Left cardiac atrium (tissue), 4 donors: Measurements from ENCODE around the gene TRIB2. TPM values are rescaled to one million over a fixed set of nuclear protein-coding genes. Genes with fewer than 3 reads are reported as not detected.
A peak's percentile ranks its signal among the peaks of the same experiment; 100 is the strongest.

Experiments used
- ATAC-seq, 2 donors: fragments of 200-7000 bp; cut with Tn5 transposase; one replicate each; pipeline ENCODE4 v1.9.1; 2020; ENCODE audit warnings: mild to moderate bottlenecking in 2 of 2, moderate library complexity in 2 of 2
- DNase-seq: peaks from one replicate; pipeline ENCODE4 v3.0.0-alpha.2; 2020
- intact Hi-C, 2 donors: fragments of 100-400 bp; cut with DNase I; formaldehyde crosslinking; loops; one replicate each; pipeline versions ENCODE4 v1.14.1 to v1.15.1; 2022 to 2023
- total RNA-seq, 2 donors: library from RNA; stranded (reverse); fragmentation: NEBNext Ultra II Directional; extraction: Animal tissue kit (Norgen Biotek cat#: 25700); gene quantifications; one replicate each; pipeline ENCODE4 v1.2.1, GENCODE V29; 2021
- donor health status: DM: no; HTN: yes; CAD: no.
- donor health status: DM: no; HTN: yes; CAD: no; lungs with severe emphysema.
- donor health status: DM: yes; HTN: yes; CAD: no.
- donor health status: Dilated cardiomyopathy.

Gene TRIB2
- total RNA-seq, 2 donors from 2014 or later: 32.5 to 43.6 TPM

DNA sequence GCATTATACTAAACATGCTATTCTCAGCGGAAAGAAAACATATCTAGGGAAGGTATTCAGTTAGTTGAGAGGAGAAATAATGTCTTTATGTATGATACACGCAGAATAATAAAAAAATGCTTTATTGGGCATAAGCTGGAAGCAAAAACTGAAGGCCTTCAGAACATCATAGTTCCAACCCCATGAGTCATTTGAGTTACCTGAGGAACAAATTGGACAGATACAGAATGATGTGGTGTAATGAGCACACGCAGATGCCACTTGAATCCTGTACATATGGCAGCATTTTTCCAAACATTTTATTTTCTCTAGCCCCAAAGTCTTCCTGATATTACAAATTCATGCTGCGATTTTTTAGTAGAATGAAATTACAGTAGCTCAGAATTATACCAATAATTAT, 23.2 kb upstream of the TRIB2 start:
- DNase-seq: no peak
- no peak for ATAC-seq
- intact Hi-C loops: no loop called here

DNA sequence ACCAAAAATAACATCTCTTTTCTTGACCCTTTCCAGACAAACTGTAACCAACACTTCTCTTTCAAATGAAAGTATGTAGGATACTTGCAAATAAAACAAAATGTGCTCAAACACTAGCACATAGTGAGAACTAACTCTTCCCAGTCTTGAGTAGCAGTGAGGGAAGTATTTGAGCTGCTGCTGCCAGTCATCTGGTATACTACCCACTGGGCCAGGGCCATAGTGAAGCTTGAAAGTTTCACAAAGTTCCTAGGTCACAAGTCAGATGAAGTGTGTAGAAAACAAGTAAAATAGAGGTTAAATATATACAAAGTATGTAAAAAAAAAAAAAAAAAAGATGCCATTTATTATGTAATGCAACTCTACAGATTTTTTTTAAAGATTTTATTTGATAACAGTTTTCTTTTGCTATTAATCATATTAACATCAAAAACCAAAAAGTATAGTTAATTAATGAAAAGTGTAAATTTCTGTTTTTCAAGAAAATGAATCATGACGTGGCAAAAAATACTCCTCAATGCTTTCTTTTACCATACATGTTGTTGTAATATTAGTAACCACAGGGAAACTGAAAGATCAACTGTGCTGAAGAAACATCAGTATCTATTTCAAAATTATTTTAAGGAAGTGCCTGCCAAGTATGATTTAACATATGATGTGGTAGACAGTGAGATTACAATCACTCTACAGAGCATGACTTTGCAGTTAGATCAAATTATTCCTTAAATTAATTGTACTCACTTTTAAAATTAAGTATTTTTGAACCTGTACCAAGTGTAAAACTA, 21.6 kb upstream of the TRIB2 start:
- intact Hi-C loops: no loop called here
- no peak for ATAC-seq
- no peak for DNase-seq

DNA sequence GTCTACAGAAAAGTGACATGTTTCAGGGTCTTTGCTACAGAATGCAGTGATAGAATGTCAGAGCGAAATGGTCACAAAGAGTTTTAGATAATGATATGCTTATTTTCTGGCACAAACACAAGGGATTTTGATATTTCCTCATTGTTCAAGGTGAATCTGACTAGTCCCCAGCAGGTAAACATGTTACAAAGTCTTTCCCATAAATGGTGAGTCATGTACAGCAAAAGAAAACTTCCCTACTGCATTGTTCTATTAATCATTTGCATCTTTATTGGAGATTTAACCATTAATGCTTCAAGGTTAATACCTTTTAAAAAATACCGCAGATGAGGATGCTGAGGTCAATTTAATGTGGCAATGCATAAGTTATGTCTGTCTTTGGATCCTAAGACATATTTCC, 19.1 kb upstream of the TRIB2 start:
- ATAC-seq (no peak), DNase-seq (no peak)
- intact Hi-C loops: no loop called here

DNA sequence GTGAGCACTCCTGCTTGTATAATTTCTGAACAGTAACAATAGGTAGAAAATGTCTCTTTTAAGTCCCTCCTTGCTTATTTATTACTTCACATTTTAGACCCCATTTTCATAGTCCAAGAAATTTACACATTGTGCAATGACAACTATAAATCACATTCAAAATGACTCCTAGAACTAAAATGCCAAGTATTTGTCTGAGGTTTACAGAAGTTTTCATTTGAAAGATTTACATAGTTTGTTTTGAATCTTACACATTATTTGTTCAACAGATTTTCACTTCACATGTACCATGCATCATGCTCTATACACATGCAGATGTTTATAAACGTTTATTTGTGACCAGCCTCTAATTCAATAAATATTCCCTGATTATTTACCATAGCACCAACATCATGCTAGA, 15.7 kb upstream of the TRIB2 start:
- intact Hi-C loops: no loop called here
- no peak for DNase-seq
- ATAC-seq: no peak

DNA sequence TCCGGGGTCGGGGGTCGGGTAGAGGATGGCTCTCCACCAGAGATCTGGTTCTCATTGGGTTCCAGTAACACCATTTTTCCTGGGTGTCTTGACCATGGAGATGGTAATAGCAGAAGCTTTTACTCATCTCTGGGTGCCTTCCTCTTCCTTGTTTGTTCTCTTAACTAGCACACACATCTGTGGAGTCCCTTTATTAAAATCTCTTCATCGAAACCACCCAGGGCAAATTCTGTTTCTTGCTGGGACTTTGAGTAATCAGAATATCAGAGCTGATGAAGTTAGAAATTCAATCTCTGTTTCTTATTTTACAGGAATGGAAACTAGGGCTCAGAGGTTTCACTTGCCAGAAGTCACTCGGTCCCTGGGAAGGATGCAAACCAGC, 15.0 kb upstream of the TRIB2 start:
- ATAC-seq (no peak), DNase-seq (no peak)
- intact Hi-C loops: no loop called here

DNA sequence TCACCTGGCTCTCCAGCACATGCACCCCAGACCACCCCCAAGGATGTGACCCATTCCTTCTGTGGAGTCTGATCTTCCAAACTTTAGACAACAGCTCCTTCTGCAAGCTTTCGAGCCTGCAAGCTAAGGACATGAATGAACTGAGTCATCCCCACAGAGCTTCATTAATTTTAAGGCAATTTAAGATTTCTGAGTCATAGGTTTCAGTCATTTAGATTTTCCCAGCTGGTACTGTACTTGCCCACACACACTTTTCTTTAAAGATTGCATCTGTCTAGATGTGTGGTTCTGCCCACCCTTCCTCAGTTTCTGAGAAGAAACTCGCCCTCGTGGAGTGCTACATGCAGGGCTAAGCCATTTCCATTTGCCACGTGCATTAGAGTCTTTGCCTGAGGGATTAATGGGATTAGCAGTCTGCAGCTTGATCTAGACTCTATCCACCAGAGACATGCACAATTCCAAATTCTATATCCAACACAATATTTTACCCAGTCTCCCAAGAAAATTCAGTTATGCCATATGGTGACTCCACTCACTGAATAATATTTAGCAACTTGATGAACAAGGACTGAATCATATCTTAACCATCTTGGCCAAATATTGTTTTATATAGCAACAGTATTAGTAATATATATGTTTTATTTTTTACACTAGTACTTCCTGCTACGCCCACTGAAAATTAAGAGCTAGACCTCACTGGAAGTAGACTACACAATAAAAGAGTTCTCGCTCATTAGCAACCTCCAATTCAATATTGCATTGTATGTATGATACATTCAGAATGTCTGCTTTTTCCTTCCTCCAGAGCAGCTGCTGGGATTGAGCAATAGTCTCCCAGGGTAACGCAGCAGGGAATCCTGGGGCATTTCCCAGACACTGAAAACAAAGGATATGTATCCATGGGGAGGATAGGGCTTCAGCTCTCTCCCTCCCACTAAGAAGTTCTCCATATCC, 14.3 kb upstream of the TRIB2 start:
- DNase-seq (no peak), ATAC-seq (peak; percentile 84 to 93)
- intact Hi-C loops: no loop called here

DNA sequence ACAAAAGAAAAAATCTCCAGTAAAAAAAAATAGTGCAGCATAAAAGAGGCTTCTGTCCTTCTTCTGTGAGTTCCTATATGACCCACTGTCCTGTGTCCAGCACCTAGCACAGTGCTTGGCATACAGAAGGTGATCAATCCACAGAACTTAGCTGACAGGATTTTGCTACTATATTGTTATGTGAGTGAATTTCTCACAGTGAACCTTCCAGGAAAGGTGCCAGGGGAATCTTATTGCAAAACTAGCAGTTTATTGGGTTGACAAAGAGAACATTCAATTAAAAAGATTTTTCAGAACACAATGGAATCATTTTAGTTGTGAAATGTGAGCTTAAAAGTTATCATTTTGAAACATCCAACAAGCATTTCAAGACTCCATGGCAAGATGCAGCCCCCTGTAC, 12.4 kb upstream of the TRIB2 start:
- DNase-seq (no peak), ATAC-seq (no peak)
- intact Hi-C loops: no loop called here

DNA sequence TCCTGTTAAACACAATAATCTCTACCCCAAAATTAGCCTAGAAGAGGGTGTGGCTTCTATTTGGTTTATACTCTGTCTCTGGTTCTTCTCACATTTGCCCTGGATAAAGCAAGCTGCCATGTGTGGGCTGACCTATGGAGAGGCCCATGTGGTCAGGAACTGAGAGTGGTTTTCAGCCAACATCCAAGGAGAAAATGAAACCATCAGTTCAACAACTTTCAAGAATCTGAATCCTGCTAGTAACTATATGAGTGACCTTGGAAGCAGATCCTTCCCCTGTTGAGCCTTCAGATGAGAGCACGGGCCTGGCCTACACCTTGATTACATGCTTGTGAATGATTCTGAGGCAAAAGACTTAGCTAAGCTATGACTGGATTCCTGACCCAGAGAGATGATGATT, 11.5 kb upstream of the TRIB2 start:
- intact Hi-C loops: no loop called here
- ATAC-seq (no peak), DNase-seq (no peak)

DNA sequence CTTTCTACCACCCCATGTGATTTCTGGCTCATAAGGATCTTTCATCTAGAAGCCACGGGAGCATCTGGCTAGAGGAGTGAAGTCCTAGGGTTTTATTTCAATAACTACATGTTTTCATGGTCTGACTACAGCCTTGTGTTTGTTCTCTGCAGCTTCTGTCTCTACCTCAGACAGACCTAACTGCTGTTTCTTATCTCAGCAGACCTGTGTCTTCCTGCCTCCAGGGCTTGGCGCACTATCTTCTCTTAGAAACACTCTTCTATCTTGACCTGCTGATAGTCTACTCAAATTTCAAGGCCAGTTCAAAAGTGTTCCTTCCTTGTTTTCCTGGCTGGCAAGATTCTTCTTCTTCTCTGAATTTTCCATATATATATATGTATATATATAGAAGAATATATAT, 11.0 kb upstream of the TRIB2 start:
- intact Hi-C loops: no loop called here
- ATAC-seq: no peak
- DNase-seq: no peak

DNA sequence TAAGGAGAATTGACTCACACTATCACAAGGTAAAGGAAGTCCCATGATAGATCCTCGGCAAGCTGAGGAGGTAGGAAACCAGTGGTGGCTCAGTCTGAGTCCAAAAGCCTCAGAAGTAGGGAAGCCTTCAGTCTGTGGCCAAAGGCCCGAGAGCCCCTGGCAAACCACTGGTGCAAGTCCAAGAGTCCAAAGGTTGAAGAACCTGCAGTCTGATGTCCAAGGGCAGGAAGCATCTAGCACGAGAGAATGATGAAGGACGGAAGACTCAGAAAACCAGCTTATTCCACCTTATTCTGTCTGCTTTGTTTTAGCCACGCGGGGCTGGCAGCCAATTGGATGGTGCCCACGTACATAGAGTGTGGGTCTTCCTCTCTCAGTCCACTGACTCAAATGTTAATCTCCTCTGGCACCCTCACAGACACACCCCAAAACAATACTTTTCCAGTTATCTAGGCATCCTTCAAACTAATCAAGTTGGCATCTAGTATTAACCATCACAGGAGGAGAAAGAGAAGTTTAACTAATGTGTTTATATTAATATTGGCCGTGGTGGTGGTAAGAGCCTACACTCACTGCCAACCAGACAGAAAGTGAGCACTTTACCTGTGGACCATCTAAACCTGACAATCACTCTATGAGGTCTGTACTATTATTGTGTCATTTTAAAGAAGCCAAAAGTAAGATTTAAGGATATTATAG, 8.1 kb upstream of the TRIB2 start:
- intact Hi-C loops: no loop called here
- no peak for ATAC-seq
- no peak for DNase-seq

DNA sequence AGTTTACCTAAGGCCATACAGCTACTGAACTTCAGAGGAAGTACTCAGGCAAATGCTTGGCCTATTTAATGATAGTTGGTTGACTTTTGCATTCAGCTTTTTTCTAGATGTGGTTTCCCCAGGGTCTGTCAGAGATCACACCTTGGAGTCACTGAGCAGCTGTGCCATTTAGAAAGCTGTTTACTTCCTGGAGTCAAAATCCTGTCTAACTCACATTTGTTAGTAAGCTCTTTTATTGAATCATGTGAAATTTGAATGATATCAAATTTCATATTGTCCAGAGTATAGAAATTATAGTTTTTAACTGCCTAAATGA, 7.6 kb upstream of the TRIB2 start:
- intact Hi-C loops: no loop called here
- ATAC-seq (peak in 1 of 2 donors; percentile 57), DNase-seq (no peak)

DNA sequence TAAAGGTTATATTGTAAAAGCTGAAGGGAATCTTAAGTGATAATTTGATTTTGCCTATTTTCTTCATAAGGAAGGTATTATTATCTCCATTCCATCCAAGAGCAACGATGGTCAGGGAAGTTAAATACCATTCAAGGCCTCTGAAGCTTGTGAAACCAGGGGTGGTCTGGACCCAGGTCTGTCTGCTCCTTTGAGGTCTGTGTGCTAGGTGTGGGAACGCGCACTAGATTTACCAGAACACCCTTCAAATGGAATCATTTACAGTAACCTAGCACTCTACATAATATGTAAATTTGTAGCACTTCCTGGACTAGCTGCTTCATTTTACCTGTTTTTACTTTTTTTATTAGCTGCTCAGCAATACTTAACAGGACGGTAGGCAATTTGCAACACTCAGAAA, 6.4 kb upstream of the TRIB2 start:
- ATAC-seq (no peak), DNase-seq (no peak)
- intact Hi-C loops: loop anchor here (5.0 to 10.0 kb wide), 5 partner anchors 166 to 846 kb away; no protein-coding TSS in a partner anchor

DNA sequence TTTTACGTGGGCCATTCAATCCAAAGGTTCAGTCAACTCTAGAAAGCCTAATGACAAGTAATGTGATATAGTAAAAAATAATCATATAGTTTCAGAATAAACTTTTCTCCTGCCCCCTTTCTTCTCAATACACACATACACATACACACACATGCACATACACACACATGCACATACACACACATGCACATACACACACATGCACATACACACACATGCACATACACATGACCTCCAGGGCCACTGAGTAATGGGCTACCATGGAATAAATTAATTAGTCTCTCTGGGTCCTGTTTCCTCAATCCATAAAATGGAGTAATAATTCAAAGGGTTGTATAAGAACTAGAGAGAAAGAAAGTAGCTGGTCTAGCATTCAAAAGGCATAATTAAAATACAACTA, 5.4 kb upstream of the TRIB2 start:
- intact Hi-C loops: loop anchor here (5.0 to 10.0 kb wide), 5 partner anchors 167 to 847 kb away; no protein-coding TSS in a partner anchor
- no peak for DNase-seq
- ATAC-seq: no peak

DNA sequence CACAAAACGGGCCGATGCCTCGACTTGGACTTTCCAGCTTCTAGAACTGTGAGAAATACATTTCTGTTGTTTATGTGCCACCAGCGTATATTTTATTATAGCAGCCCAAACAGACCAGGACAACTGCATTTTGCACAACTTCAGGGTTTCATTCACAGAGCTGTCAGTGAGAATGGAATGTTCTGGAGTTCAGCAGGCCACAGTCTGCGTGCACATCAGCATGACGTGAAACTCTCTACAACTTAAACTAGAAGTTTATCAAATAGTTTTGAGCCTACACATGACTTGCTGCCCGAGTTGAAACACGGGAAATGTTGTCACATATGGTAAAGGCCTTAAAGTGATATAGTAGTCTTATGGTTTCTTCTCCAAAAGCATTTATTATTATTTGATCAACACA, 3.9 kb upstream of the TRIB2 start:
- intact Hi-C loops: loop anchor here (5.0 to 10.0 kb wide), 5 partner anchors 168 to 848 kb away; no protein-coding TSS in a partner anchor
- no peak for DNase-seq

DNA sequence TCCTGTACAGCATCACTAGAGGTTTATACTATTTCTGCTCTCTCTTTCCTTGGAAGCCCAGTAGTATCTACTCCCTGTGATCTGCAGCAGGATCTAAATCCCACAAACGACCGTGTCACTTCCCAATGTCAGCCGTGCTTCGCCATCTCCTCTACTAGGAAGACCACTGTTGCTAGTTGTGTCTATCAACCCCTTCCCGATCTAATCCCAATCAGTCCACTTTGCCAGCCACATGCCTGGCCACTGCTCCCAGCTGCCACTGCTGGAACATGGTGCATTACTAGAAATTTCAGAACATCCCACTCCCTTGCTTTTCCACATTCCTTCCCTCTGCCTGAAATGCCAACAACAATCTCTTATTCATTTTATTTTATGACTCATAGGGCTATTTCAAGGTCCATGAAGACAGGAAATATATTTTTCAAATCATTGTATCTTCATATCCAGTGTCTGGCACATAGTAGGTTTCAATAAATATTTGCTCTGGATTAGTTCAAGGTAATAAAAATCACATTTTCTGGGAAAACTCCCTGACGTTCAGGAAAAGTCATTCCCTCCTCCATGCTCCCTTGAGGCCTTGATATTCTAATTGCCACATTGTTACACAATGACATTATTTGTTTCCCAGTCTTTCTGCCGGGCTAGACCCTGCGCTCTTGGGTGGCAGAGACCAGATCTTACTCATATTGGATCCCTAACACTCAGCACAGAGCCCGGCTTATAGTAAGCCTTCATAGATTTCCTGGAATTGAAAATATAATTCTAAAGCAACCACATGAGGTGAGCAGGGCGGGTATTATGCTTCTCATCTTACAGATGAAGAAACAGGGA, 2.1 kb upstream of the TRIB2 start:
- no peak for ATAC-seq
- no peak for DNase-seq
- intact Hi-C loops: loop anchor here (5.0 to 10.0 kb wide), 6 partner anchors 170 to 882 kb away; no protein-coding TSS in a partner anchor

More for the DNA sequence above, 3.9 kb upstream of the TRIB2 start:
- ATAC-seq: no peak

DNA sequence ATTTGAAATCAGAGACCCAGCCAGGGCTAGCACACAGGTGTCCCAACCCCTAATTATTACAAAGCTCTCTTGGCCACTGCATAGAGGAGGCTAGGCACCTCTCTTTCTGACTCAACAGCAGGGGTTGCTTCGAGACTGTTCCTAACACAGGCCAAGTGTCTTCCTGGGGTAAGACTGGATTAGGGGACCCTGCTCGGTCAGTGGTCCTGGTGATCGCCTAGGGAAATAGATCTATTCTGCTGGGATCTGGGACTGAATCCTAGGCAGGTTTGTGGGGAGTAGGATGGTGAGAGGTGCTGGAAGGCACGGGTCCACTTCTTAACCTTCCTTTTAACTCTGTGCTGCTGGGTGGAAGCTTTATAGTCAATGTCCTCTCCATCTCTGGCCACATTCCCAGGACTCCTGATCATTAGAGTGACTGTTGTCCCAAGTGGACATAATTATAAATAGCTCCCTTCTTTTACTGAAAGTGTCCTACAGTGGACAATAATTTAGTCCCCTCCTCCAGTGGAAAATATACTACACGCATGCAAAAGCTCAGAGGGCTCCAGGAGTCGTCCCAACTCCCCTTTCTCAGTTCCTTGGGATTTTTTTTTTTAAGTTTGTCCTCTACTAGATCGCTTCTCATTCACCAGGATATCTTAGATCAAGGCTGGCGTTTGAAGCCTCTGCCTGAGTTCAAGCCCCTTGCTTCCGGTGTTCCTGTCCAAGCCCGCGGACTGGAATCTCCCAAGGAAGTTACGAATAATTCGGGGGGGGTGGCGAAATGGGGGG, 1.3 kb upstream of the TRIB2 start:
- ATAC-seq: no peak

DNA sequence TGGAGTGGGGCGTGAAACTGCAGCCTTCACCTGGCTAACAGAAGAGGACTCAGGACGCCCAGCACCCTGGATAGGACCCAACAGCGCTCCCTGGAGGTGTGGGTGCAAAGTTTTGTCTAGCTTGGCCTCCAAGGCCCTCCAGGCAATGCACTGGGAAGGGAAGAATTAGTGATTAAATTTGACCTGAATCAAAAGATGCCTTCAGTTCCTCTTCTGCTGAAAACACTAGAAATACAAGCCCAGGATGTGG, 779 bp upstream of the TRIB2 start:
- DNase-seq (peak; percentile 81), ATAC-seq (peak; percentile 29 to 37)
- intact Hi-C loops: loop anchor here (2.0 to 10.0 kb wide), 7 partner anchors 171 to 884 kb away; no protein-coding TSS in a partner anchor

More for the DNA sequence above, 1.3 kb upstream of the TRIB2 start:
- intact Hi-C loops: loop anchor here (2.0 to 10.0 kb wide), 7 partner anchors 171 to 883 kb away; no protein-coding TSS in a partner anchor
- DNase-seq: no peak
